NCI-H146 treated with DMSO at 0.1 percent for 48 hours (cell line): ENCODE results near the gene MYL12A.

ENCODE experiments used
- DNase-seq: peaks from one replicate; lab custom pipeline; 2025; ENCODE audit not compliant: unreplicated experiment; lab: John Stamatoyannopoulos, UW

MYL12A gene

GRCh38 chr18:3281456-3282400, 34.1 kb downstream of the MYL12A start:
- DNase-seq, result peak; percentile 75

GRCh38 chr18:3283253-3283863, 35.8 kb downstream of the MYL12A start:
- no peak for DNase-seq

- no peak for DNase-seq
Measured at GRCh38 chr18:3283908-3284307, 36.3 kb downstream of the MYL12A start.

GRCh38 chr18:3284501-3284900, 36.9 kb downstream of the MYL12A start:
- no peak for DNase-seq

GRCh38 chr18:3286159-3286558, 38.6 kb downstream of the MYL12A start:
- DNase-seq, result no peak

GRCh38 chr18:3293196-3293951, 45.8 kb downstream of the MYL12A start:
- DNase-seq, result no peak

- DNase-seq, result peak; percentile 93
Measured at GRCh38 chr18:3294435-3295080, 47.0 kb downstream of the MYL12A start.

GRCh38 chr18:3297025-3297984, 49.7 kb downstream of the MYL12A start:
- no peak for DNase-seq

GRCh38 chr18:3304832-3305231, 57.2 kb downstream of the MYL12A start:
- no peak for DNase-seq

GRCh38 chr18:3305354-3305762, 57.8 kb downstream of the MYL12A start:
- no peak for DNase-seq
